Uterus (tissue), 4 donors: ENCODE data around the gene ARAP1. TPM values are rescaled to one million over a fixed set of nuclear protein-coding genes. Genes with fewer than 3 reads are reported as not detected.
A peak's percentile ranks its signal among the peaks of the same experiment; 100 is the strongest.

Experiments used
- DNase-seq, 2 donors: peaks; one replicate each; pipeline ENCODE4 v3.0.0-alpha.2; 2019 to 2020
- H3K27ac ChIP-seq, 2 donors: fragments of 200-600 bp; sonication (generic); 1 replicate in 1 of 2; 2 replicates in 1 of 2; pipeline ENCODE4 v1.5.1; 2016 to 2018
- H3K27me3 ChIP-seq, 2 donors: fragments of 200-600 bp; sonication (generic); one replicate each; pipeline ENCODE4 v1.5.1; 2018 to 2019; ENCODE audit warnings: control low read depth in 1 of 2
- H3K36me3 ChIP-seq, 2 donors: fragments of 200-600 bp; sonication (generic); one replicate each; pipeline ENCODE4 v1.5.1; 2019; ENCODE audit warnings: control low read depth in 1 of 2
- H3K4me1 ChIP-seq, 2 donors: fragments of 200-600 bp; sonication (generic); one replicate each; pipeline ENCODE4 v1.5.1; 2018 to 2019; ENCODE audit warnings: control low read depth in 1 of 2
- H3K4me3 ChIP-seq, 2 donors: fragments of 200-600 bp; sonication (generic); 1 replicate in 1 of 2; 2 replicates in 1 of 2; pipeline ENCODE4 v1.5.1; 2018 to 2019; ENCODE audit warnings: mild to moderate bottlenecking in 1 of 2
- H3K9me3 ChIP-seq, 2 donors: fragments of 200-600 bp; sonication (generic); one replicate each; pipeline ENCODE4 v1.5.1; 2019; ENCODE audit warnings: control low read depth in 1 of 2
- POLR2A ChIP-seq, 2 donors: fragments of 450-650 bp; IDR thresholded peaks; one replicate each; pipeline ENCODE4 v1.6.1; 2016; ENCODE audit warnings: antibody characterized with exemption in 2 of 2, mild to moderate bottlenecking in 1 of 2, moderate library complexity in 1 of 2
- intact Hi-C: fragments of 100-400 bp; cut with DNase I; formaldehyde crosslinking; loops from one replicate; pipeline ENCODE4 v1.15.1; 2023; ENCODE audit warnings: low total_unique reads
- microRNA-seq: library from miRNA; unstranded; fragments of <30 nt; microRNA quantifications from one replicate; pipeline ENCODE4, GENCODE V29; 2016; ENCODE audit warnings: borderline microRNAs expressed, borderline replicate concordance
- small RNA-seq: library from RNA; depleted of rRNA; stranded (forward); fragments of <200 nt; gene quantifications from one replicate; pipeline ENCODE3, GENCODE V24; 2016
- total RNA-seq, 4 donors: library from RNA; depleted of rRNA in 3 of 4; stranded (reverse); fragments of >200 nt in 3 of 4; gene quantifications; one replicate each; pipeline versions ENCODE4 v1.1.0 to v1.2.4, GENCODE V29; 2014 to 2023
- TF ChIP-seq, protein P1 (sequence below), 4 experiments: fragments of 200-600 bp in 2 of 4; fragments of 450-650 bp in 2 of 4; sonication (generic) in 2 of 4; IDR thresholded peaks; one replicate each; pipeline ENCODE4 v1.5.1; 2016 to 2019; ENCODE audit warnings: antibody characterized with exemption in 4 of 4, mild to moderate bottlenecking in 2 of 4, moderate library complexity in 1 of 4
- donor health status: DM: yes; HTN: yes; CAD: no.

Gene ARAP1
- total RNA-seq, 4 donors from 2014 or later = 21.3 to 222 (median 70.4) TPM

DNA sequence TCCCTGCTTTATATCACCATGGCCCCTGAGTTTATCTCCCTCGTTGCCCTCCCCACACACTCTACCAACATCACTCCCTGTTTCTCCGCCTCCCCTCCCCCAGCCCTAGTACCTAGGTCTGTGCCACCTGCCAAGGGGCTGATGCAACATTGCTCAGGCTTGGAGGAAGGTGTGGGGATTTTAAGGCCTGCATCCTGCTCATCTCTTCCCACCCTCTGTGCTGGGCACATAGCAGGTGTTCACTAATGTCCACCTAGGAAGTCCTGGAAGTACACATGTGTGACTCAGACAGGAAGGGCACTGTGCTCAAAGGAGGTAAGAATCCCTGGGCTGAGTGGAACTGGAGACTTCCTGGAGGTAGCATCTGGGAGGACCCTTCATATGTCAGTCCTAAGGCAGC lies 115.0 kb downstream of the ARAP1 start:
- Histone ChIP-seq H3K27me3 (no peaks in the 10 kb centered on the region), H3K9me3 (no peaks in the 10 kb centered on the region), H3K4me1 (no peaks in the 10 kb centered on the region), H3K4me3 (no peak overlapping the region), H3K27ac (peak overlapping the region in 1 of 2 donors; percentile 49), H3K36me3 (no peaks in the 10 kb centered on the region)
- no peak for DNase-seq
- intact Hi-C loops = no loop called here
- TF ChIP-seq, protein P1, sequence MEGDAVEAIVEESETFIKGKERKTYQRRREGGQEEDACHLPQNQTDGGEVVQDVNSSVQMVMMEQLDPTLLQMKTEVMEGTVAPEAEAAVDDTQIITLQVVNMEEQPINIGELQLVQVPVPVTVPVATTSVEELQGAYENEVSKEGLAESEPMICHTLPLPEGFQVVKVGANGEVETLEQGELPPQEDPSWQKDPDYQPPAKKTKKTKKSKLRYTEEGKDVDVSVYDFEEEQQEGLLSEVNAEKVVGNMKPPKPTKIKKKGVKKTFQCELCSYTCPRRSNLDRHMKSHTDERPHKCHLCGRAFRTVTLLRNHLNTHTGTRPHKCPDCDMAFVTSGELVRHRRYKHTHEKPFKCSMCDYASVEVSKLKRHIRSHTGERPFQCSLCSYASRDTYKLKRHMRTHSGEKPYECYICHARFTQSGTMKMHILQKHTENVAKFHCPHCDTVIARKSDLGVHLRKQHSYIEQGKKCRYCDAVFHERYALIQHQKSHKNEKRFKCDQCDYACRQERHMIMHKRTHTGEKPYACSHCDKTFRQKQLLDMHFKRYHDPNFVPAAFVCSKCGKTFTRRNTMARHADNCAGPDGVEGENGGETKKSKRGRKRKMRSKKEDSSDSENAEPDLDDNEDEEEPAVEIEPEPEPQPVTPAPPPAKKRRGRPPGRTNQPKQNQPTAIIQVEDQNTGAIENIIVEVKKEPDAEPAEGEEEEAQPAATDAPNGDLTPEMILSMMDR (IDR thresholded peaks at IDR 0.05) = no peak
- no peak for TF ChIP-seq POLR2A (IDR thresholded peaks at IDR 0.05)

DNA sequence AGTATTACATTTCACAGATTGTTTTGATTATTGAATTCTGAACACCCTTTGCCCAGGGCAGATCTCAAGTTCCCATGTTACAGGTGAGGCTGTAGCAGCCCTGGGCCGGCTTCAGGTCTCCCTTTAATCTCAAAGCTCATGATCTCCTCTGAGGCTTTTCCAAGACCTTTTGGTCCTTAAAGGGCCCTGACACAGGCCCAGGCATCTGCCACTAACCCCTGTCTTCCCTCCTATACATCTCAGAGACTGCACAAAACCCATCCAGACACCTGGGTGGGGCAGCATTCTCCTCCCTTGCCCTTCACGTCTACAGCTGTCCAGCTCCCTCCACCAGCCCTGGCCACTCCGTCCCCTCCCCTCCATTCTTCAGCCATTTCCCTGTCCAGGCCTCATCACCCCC lies 115.8 kb downstream of the ARAP1 start:
- Histone ChIP-seq H3K4me3 (no peak overlapping the region), H3K9me3 (no peaks in the 10 kb centered on the region), H3K27me3 (no peaks in the 10 kb centered on the region), H3K4me1 (no peaks in the 10 kb centered on the region), H3K27ac (peak overlapping the region in 1 of 2 donors; percentile 20), H3K36me3 (no peaks in the 10 kb centered on the region)
- intact Hi-C loops = no loop called here
- no peak for DNase-seq
- TF ChIP-seq, protein P1 (IDR thresholded peaks at IDR 0.05) = no peak
- TF ChIP-seq POLR2A (IDR thresholded peaks at IDR 0.05) = no peak

DNA sequence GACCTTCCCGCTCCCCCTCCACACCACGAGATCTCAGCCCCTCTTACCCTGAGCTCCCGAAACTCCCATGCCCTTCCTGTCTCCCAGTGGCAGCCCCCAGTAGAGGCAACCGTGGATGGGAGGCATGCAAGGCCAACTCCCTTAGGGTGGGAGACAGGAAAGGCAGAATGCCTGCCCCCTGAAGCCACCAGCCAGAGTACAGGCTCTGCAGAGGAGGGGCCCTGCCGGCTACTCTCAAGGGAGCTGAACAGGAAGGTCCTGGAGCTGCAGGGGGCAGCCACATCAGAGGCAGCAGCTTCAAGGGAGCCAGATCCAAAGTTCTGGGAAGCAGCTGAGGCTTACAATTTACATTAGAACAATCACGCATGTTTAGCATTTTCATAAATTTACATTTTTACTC lies 116.3 kb downstream of the ARAP1 start:
- no peak for DNase-seq
- Histone ChIP-seq H3K4me3 (no peak overlapping the region), H3K36me3 (no peaks in the 10 kb centered on the region), H3K27ac (peak overlapping the region in 1 of 2 donors; percentile 33), H3K4me1 (no peaks in the 10 kb centered on the region), H3K27me3 (no peaks in the 10 kb centered on the region), H3K9me3 (no peaks in the 10 kb centered on the region)
- intact Hi-C loops = no loop called here
- TF ChIP-seq, protein P1 (IDR thresholded peaks at IDR 0.05) = no peak
- no peak for TF ChIP-seq POLR2A (IDR thresholded peaks at IDR 0.05)

DNA sequence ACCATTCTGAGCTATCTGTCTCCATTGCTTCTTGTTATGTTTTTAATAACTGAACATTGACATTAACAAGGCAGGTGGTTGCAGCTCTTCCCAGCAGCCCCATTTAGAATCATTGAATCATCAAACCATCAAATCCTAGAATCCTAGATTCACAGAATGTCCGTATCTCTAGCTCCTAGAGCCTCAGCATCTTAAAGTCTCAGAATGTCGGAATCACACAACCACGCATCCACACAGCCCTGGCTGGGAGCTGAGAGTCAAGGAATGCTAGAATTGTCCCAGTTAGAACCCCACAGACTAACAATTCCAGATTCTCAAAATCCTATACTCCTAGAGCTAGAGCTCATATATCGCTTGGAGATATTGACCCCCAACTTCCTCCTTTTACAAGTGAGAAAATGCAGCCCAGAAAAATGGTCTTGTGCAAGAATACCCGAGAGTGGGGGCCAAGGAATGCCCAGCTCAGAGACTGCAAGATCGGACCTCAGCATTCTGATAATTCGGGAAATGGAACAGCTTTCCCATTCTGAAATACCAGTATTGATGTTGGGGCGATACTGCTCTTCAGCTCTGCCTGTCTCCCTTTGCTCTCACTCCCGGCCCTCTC lies 116.8 kb downstream of the ARAP1 start:
- intact Hi-C loops = no loop called here
- TF ChIP-seq, protein P1 (IDR thresholded peaks at IDR 0.05) = no peak
- no peak for TF ChIP-seq POLR2A (IDR thresholded peaks at IDR 0.05)
- Histone ChIP-seq H3K4me1 (no peaks in the 10 kb centered on the region), H3K36me3 (no peaks in the 10 kb centered on the region), H3K27ac (peak overlapping the region in 1 of 2 donors; percentile 33), H3K27me3 (no peaks in the 10 kb centered on the region), H3K4me3 (no peak overlapping the region), H3K9me3 (no peaks in the 10 kb centered on the region)
- DNase-seq = no peak

Small RNA genes within 50 kb of the gene (microRNA-seq; reads per million reads assigned to microRNA genes)
- not detected for gene MIR4692

Small RNA genes within 50 kb of the gene (small RNA-seq; reads per million reads assigned to genes)
- not detected for gene MIR4692
- not detected for gene RF00019

Other genes starting within 250 kb of the ARAP1 start
- 100 to 1,000 TPM in 2 of 4 donors, 10 to 100 TPM in 2; 13.8 to 185 (median 94.2) TPM for gene PDE2A, start 78.0 kb downstream of the ARAP1 start, total RNA-seq
- gene STARD10, start 41.6 kb upstream of the ARAP1 start, total RNA-seq = 10 to 100 TPM; 19.1 to 85.3 (median 53.0) TPM
- gene ATG16L2, start 62.0 kb upstream of the ARAP1 start, total RNA-seq = 10 to 100 TPM; 20.7 to 57.6 (median 32.3) TPM